Measurements from ENCODE around the gene VPS8.
"Not testable (repeated sequence)": the region's sequence is repeated elsewhere in the genome, so short reads cannot be mapped to it uniquely, and the experiment has no call there.

Gene VPS8

DNA sequence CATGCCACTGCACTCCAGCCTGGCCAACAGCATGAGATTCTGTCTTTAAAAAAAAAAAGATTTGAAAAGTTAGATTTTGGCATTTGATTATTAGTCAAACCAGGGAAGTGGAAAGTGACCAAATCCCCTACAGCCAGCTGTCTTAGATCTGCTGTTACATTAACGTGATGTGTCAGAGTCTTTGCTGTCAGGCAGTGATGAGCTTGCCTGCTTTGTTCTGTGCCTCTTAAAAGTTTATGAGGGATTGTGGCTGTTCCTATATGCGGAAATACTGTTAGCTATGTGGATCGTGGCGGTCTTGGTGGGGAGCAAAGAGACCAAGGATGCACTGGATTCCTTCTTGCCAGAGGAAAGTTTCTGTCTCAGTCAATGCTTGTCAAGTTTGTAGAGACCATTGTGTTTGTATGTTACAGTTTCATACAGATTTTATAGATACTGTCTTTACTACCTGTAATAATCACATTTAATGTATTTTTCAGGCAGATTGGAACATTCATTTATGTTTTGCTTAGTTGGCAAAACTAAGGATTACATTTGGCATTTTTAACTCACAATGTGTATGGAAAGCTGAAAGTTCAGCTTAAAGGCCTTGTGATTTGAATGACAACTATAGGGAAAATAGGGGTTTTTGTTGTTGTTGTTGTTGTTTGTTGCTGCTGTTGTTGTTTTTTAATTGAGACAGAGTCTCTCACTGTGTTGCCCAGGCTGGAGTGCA lies 137.4 kb downstream of the VPS8 start:
- TF ChIP-seq, protein P1, sequence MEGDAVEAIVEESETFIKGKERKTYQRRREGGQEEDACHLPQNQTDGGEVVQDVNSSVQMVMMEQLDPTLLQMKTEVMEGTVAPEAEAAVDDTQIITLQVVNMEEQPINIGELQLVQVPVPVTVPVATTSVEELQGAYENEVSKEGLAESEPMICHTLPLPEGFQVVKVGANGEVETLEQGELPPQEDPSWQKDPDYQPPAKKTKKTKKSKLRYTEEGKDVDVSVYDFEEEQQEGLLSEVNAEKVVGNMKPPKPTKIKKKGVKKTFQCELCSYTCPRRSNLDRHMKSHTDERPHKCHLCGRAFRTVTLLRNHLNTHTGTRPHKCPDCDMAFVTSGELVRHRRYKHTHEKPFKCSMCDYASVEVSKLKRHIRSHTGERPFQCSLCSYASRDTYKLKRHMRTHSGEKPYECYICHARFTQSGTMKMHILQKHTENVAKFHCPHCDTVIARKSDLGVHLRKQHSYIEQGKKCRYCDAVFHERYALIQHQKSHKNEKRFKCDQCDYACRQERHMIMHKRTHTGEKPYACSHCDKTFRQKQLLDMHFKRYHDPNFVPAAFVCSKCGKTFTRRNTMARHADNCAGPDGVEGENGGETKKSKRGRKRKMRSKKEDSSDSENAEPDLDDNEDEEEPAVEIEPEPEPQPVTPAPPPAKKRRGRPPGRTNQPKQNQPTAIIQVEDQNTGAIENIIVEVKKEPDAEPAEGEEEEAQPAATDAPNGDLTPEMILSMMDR (IDR thresholded peaks at IDR 0.05; ENCODE audit: low read depth, low read length, missing control alignments) = no peak
- H3K4me3 ChIP-seq (ENCODE audit: low read depth, low read length) = no peak overlapping the region
- H3K27me3 ChIP-seq (replicated peaks) = no peaks in the 10 kb centered on the region
- no peak for DNase-seq
- no peaks in the 10 kb centered on the region for H3K36me3 ChIP-seq (replicated peaks)
- in situ Hi-C loops (cut with HindIII; ENCODE audit: low pct_ligation_motif_present, low sequenced_read_pairs) = no loop called here
- H3K27ac ChIP-seq = no peak overlapping the region

- H3K4me3 ChIP-seq (ENCODE audit: low read depth, low read length); H3K27me3 ChIP-seq (replicated peaks); DNase-seq; H3K36me3 ChIP-seq (replicated peaks); H3K27ac ChIP-seq; in situ Hi-C loops (cut with HindIII; ENCODE audit: low pct_ligation_motif_present, low sequenced_read_pairs): not testable (repeated sequence)
These were observed 138.8 kb downstream of the VPS8 start for GRCh38 chr3:184950816-184951215.

DNA sequence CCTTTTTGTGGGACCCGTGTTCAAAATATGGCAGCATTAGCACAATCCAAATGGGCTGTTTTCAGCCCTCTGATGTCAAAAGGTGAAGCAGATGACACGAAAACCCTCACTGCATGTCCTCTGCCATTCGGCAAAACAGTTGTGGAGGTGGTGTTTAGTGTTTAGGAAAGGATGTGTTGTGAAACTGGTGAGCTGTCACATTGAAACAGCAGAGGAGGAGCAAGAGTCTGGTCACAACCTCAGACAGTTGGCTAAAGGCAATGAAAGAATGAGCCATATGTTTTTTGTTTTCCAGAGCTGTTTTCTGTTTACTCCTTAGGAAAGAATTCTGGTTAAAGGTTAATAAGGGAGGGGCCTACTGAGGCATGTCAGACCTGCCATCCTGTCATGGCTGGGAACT lies 140.7 kb downstream of the VPS8 start:
- TF ChIP-seq, protein P1 (IDR thresholded peaks at IDR 0.05; ENCODE audit: low read depth, low read length, missing control alignments) = no peak
- Histone ChIP-seq H3K4me3 (ENCODE audit: low read depth, low read length) (no peak overlapping the region), H3K27ac (no peak overlapping the region), H3K36me3 (replicated peaks) (no peaks in the 10 kb centered on the region), H3K27me3 (replicated peaks) (no peaks in the 10 kb centered on the region)
- in situ Hi-C loops (cut with HindIII; ENCODE audit: low pct_ligation_motif_present, low sequenced_read_pairs) = no loop called here
- no peak for DNase-seq

GRCh38 chr3:184953401-184953800 lies 141.4 kb downstream of the VPS8 start:
- TF ChIP-seq, protein P1 (IDR thresholded peaks at IDR 0.05; ENCODE audit: low read depth, low read length, missing control alignments) = no peak
- Histone ChIP-seq H3K27me3 (replicated peaks) (no peaks in the 10 kb centered on the region), H3K4me3 (ENCODE audit: low read depth, low read length) (no peak overlapping the region), H3K27ac (no peak overlapping the region), H3K36me3 (replicated peaks) (no peaks in the 10 kb centered on the region)
- DNase-seq = no peak
- in situ Hi-C loops (cut with HindIII; ENCODE audit: low pct_ligation_motif_present, low sequenced_read_pairs) = no loop called here

DNA sequence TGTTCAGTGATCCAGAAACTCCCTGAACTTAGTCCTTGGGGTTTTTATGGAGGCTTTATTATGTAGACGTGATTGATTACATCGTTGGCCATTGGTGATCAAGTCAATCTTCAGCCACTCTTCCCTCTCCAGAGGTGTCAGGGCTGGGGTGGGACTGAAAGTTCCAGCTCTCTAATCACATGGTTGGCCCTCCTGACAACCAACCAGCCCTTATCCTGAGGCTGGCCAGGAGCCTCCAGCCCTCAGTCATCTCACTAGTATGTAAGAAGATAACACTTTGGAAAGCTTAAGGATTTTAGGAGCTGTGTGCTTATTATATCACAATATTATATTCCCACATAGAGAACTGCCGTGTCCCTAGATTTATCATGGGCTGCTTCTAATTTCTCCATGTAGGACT lies 142.3 kb downstream of the VPS8 start:
- H3K36me3 ChIP-seq (replicated peaks) = no peaks in the 10 kb centered on the region
- in situ Hi-C loops (cut with HindIII; ENCODE audit: low pct_ligation_motif_present, low sequenced_read_pairs) = no loop called here
- no peak overlapping the region for H3K27ac ChIP-seq
- TF ChIP-seq, protein P1 (IDR thresholded peaks at IDR 0.05; ENCODE audit: low read depth, low read length, missing control alignments) = no peak
- no peak overlapping the region for H3K4me3 ChIP-seq (ENCODE audit: low read depth, low read length)
- no peak for DNase-seq
- H3K27me3 ChIP-seq (replicated peaks) = no peaks in the 10 kb centered on the region

GRCh38 chr3:184954851-184955250 lies 142.9 kb downstream of the VPS8 start:
- in situ Hi-C loops (cut with HindIII; ENCODE audit: low pct_ligation_motif_present, low sequenced_read_pairs); H3K36me3 ChIP-seq (replicated peaks); DNase-seq; H3K27ac ChIP-seq; H3K27me3 ChIP-seq (replicated peaks); H3K4me3 ChIP-seq (ENCODE audit: low read depth, low read length): not testable (repeated sequence)
